ENCODE results near the gene PLXDC2.

Gene PLXDC2

GRCh38 chr10:20073167-20073566 lies 256.9 kb downstream of the PLXDC2 start:
- DNase-seq (ENCODE audit: low spot score), result no peak
- in situ Hi-C loops (cut with MboI; ENCODE audit: low pct_unique_long_range_greater_than_20kb, low sequenced_read_pairs, unreplicated experiment), result no loop called here
- no peak for TF ChIP-seq CTCF (IDR thresholded peaks at IDR 0.05; ENCODE audit: extremely low read depth, insufficient read depth, missing control alignments)

- TF ChIP-seq CTCF (IDR thresholded peaks at IDR 0.05; ENCODE audit: extremely low read depth, insufficient read depth, missing control alignments), result no peak
- no peak for DNase-seq (ENCODE audit: low spot score)
- in situ Hi-C loops (cut with MboI; ENCODE audit: low pct_unique_long_range_greater_than_20kb, low sequenced_read_pairs, unreplicated experiment), result no loop called here
These were observed 259.5 kb downstream of the PLXDC2 start for GRCh38 chr10:20075713-20076112.

GRCh38 chr10:20084451-20084850 lies 268.2 kb downstream of the PLXDC2 start:
- DNase-seq (ENCODE audit: low spot score), result no peak
- TF ChIP-seq CTCF (IDR thresholded peaks at IDR 0.05; ENCODE audit: extremely low read depth, insufficient read depth, missing control alignments), result no peak
- in situ Hi-C loops (cut with MboI; ENCODE audit: low pct_unique_long_range_greater_than_20kb, low sequenced_read_pairs, unreplicated experiment), result no loop called here

GRCh38 chr10:20085115-20085514 lies 268.9 kb downstream of the PLXDC2 start:
- no peak for TF ChIP-seq CTCF (IDR thresholded peaks at IDR 0.05; ENCODE audit: extremely low read depth, insufficient read depth, missing control alignments)
- DNase-seq (ENCODE audit: low spot score), result no peak
- in situ Hi-C loops (cut with MboI; ENCODE audit: low pct_unique_long_range_greater_than_20kb, low sequenced_read_pairs, unreplicated experiment), result no loop called here

GRCh38 chr10:20087353-20087752 lies 271.1 kb downstream of the PLXDC2 start:
- no peak for DNase-seq (ENCODE audit: low spot score)
- TF ChIP-seq CTCF (IDR thresholded peaks at IDR 0.05; ENCODE audit: extremely low read depth, insufficient read depth, missing control alignments), result no peak
- in situ Hi-C loops (cut with MboI; ENCODE audit: low pct_unique_long_range_greater_than_20kb, low sequenced_read_pairs, unreplicated experiment), result no loop called here

- in situ Hi-C loops (cut with MboI; ENCODE audit: low pct_unique_long_range_greater_than_20kb, low sequenced_read_pairs, unreplicated experiment), result no loop called here
- DNase-seq (ENCODE audit: low spot score), result no peak
- TF ChIP-seq CTCF (IDR thresholded peaks at IDR 0.05; ENCODE audit: extremely low read depth, insufficient read depth, missing control alignments), result no peak
These were observed 271.9 kb downstream of the PLXDC2 start for GRCh38 chr10:20088061-20088701.
